ENCODE results near the gene SHMT1.
"Not testable (repeated sequence)": the region's sequence is repeated elsewhere in the genome, so short reads cannot be mapped to it uniquely, and the experiment has no call there.

SHMT1 gene

DNA sequence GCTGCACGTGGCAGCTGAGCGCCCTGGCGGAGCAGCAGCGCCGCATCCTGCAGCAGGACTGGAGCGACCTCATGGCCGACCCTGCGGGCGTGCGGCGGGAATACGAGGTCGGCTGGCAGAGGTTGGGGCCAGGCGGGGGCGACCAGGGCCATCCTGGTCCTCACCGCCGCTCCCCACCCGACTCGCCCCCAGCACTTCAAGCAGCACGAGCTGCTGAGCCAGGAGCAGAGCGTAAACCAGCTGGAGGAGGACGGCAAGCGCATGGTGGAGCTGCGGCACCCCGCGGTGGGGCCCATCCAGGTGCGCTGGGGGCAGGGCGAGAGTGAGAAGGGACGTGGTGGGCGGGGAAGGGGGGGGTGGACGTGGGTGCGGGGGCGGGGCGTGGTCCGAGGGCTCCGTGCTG, 19.7 kb upstream of the SHMT1 start:
- not testable (repeated sequence) for H3K4me3 ChIP-seq (ENCODE audit: low read length); H3K4me1 ChIP-seq (ENCODE audit: insufficient read depth, low read length); H2AFZ ChIP-seq (ENCODE audit: low read depth, low read length); H3K27me3 ChIP-seq (ENCODE audit: insufficient read depth, low read length); H3K9me3 ChIP-seq (ENCODE audit: low read length); H3K36me3 ChIP-seq (ENCODE audit: insufficient read depth, low read length)

DNA sequence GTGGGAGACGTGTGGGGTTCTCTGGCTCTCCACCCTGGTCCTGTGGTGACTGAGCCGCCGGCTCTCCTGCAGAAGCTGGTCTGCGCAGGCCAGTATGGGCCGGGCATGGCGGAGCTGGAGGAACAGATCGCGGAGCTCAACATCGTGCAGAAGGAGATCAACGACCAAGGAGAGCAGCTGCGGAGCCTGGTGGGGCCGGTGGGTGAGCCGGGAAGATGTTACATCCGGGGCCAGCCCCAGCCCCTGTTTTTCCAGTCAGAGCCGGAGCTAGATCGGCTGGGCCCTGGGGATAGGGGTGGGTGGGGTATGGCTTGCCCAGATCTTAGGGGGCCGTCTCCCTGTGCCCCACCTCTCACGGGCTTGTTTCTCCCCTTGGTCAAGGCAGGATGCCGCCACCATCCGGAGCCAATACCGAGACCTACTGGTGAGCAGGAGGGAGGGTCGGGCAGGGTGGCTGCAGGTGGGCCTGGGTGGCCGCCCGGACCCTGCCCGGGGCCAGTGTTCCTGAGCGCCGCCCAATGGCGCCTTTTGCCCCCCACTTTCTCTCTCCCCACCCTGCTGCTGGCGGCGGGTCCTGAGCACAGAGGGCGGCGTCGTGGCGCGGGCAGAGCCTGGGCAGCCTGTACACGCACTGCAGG, 19.2 kb upstream of the SHMT1 start:
- H3K27me3 ChIP-seq (ENCODE audit: insufficient read depth, low read length): peaks cover 2% of the 10 kb centered on the region
- H3K9me3 ChIP-seq (ENCODE audit: low read length): no peaks in the 10 kb centered on the region
- H3K4me1 ChIP-seq (ENCODE audit: insufficient read depth, low read length): no peaks in the 10 kb centered on the region
- H3K36me3 ChIP-seq (ENCODE audit: insufficient read depth, low read length): no peaks in the 10 kb centered on the region
- H2AFZ ChIP-seq (ENCODE audit: low read depth, low read length): no peak overlapping the region
- H3K4me3 ChIP-seq (ENCODE audit: low read length): no peak overlapping the region

DNA sequence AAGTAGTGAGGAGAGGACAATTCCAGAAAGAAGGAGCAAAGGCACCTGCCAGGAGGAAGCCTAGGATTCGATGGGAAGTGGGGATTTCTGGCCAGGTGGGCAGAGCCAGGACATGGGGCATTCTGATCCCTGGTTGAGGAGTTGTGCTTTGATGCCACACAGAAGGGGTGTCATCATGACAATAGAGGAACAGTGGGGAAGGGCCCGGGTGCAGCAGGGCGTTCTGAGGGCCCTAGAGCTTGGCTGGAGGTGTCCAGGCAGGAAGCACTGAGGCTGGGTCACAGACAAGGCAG, 18.5 kb upstream of the SHMT1 start:
- Histone ChIP-seq H2AFZ (ENCODE audit: low read depth, low read length) (no peak overlapping the region), H3K27me3 (ENCODE audit: insufficient read depth, low read length) (peaks cover 2% of the 10 kb centered on the region), H3K4me1 (ENCODE audit: insufficient read depth, low read length) (no peaks in the 10 kb centered on the region), H3K36me3 (ENCODE audit: insufficient read depth, low read length) (no peaks in the 10 kb centered on the region), H3K9me3 (ENCODE audit: low read length) (no peaks in the 10 kb centered on the region), H3K4me3 (ENCODE audit: low read length) (no peak overlapping the region)

DNA sequence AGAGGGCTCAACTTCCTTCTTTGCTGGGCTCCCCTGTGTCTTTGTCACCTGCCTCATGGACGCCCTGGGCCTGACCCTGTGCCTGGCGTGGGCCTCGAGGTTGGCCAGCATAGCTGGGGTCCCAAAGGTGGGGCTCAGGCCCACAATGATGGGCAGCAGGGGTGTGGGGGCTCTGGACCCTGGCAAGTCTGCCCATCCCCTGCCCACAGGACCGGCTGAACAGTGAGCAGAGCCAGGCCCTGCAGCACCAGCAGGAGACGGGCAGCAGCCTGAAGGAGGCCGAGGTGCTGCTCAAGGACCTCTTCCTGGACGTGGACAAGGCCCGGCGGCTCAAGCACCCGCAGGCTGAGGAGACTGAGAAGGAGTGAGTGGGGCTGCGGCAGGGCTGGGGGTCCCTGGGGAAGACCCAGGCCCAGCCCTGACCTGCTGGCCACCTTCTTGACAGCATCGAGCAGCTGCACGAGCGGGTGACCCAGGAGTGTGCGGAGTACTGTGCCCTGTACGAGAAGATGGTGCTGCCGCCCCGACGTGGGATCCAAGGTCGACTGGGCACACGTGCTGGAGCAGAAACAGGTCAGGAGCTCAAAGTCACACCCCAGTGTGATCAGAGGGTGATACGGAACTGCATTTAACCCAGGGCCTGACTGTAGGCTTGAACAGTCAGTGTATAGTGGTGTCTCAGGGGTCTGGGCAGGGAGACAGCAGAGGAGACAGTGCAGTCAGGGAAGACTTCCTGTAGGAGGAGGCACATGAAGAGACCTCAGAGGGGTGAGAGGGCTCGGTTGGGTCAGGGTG, 18.0 kb upstream of the SHMT1 start:
- Histone ChIP-seq H3K27me3 (ENCODE audit: insufficient read depth, low read length) (peaks cover 2% of the 10 kb centered on the region), H3K36me3 (ENCODE audit: insufficient read depth, low read length) (no peaks in the 10 kb centered on the region), H3K9me3 (ENCODE audit: low read length) (no peaks in the 10 kb centered on the region), H3K4me1 (ENCODE audit: insufficient read depth, low read length) (no peaks in the 10 kb centered on the region), H3K4me3 (ENCODE audit: low read length) (no peak overlapping the region), H2AFZ (ENCODE audit: low read depth, low read length) (no peak overlapping the region)

DNA sequence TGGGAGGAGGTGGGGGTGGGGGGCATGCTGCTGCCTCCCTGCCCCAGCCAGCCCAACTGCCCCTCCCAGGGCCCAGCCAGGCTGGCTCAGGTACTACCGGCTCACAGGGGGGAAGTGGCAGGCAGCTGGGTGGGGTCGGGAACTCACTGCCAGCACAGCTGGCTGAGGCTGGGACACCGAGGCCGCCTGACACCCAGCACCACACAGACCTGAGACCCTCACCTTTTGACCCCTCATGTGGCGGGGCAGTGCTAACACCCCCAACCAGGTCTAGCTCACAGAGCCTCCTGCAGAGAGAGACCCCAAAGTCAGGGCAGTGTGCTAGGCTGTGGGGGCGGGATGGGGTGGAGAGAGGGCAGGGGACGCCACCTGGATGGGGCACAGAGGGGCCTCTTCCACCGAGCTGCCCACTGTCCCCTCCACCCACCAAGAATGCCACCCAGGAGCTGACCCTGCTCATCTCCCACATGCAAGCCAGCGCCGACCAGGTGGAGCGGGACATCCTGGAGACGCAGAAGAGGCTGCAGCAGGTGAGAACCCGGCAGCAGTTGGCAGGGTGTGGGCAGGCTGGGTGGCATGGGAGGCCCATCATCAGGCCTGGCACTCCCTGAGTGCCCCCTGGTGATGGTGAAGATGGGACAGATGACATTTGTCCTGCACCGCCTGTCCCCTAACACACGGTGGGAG, 17.3 kb upstream of the SHMT1 start:
- Histone ChIP-seq H3K4me3 (ENCODE audit: low read length) (no peak overlapping the region), H3K36me3 (ENCODE audit: insufficient read depth, low read length) (no peaks in the 10 kb centered on the region), H3K4me1 (ENCODE audit: insufficient read depth, low read length) (no peaks in the 10 kb centered on the region), H3K9me3 (ENCODE audit: low read length) (no peaks in the 10 kb centered on the region), H3K27me3 (ENCODE audit: insufficient read depth, low read length) (peaks cover 2% of the 10 kb centered on the region), H2AFZ (ENCODE audit: low read depth, low read length) (no peak overlapping the region)

DNA sequence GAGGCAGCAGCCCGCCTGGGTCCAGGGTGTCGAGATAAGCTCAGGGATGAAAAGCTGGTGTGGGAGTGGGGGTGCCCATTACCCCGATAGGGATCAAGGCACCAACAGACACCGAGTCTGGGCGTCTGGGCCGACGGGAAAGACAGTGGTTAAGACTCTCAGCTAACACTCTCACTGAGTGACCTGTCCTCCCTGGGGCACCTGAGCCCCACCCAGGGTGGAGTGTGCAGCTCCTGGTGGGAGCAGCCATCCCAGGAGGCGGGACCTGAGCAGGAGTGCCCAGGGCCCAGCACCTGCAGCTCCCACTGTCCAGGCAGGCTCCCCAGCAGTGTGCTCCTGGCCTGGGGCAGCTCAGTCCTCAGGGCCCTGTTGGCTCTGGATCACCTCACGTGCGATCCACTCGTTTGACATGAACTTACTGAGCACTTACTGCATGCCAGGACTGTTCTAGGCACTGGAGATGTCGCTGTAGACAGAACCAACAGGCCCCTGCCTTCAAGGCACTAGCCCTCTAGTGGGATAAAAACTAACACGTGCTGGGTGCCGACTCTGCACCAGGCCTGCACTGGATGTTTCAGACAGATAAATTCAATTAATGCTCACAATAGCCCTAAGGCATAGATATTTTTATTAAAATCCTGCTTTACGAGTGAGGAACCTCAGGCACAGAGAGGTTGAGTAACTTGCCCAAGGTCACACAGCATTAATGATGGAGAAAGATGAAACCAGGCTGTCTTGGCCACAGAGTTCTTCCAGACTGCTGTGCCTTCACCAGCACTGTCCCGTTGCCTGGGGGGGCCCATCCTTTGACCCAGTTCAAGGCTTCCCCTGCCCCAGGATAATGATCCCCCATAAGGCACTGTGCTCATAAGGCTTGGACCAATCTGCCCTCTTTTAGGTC, 16.1 kb upstream of the SHMT1 start:
- H3K27me3 ChIP-seq (ENCODE audit: insufficient read depth, low read length): peaks cover 2% of the 10 kb centered on the region
- H3K4me3 ChIP-seq (ENCODE audit: low read length): no peak overlapping the region
- no peaks in the 10 kb centered on the region for H3K4me1 ChIP-seq (ENCODE audit: insufficient read depth, low read length)
- H2AFZ ChIP-seq (ENCODE audit: low read depth, low read length): no peak overlapping the region
- H3K9me3 ChIP-seq (ENCODE audit: low read length): no peaks in the 10 kb centered on the region
- H3K36me3 ChIP-seq (ENCODE audit: insufficient read depth, low read length): no peaks in the 10 kb centered on the region

DNA sequence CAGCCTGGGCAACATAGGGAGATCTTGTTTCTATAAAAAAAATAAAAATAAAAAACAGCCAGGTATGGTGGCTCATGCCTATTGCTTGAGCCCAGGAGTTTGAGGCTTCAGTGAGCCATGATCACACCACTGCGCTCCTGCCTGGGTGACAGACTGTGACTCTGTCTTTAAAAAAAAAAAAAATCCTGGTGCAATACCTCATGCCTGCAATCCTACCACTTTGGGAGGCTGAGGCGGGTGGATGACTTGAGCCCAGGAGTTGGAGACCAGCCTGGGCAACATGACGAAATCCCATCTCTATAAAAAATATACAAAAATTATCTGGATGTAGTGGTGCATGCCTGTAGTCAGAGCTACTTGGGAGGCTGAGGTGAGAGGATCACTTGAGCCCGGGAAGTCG, 15.3 kb upstream of the SHMT1 start:
- H3K4me1 ChIP-seq (ENCODE audit: insufficient read depth, low read length); H3K36me3 ChIP-seq (ENCODE audit: insufficient read depth, low read length); H3K27me3 ChIP-seq (ENCODE audit: insufficient read depth, low read length); H3K4me3 ChIP-seq (ENCODE audit: low read length); H2AFZ ChIP-seq (ENCODE audit: low read depth, low read length); H3K9me3 ChIP-seq (ENCODE audit: low read length): not testable (repeated sequence)

DNA sequence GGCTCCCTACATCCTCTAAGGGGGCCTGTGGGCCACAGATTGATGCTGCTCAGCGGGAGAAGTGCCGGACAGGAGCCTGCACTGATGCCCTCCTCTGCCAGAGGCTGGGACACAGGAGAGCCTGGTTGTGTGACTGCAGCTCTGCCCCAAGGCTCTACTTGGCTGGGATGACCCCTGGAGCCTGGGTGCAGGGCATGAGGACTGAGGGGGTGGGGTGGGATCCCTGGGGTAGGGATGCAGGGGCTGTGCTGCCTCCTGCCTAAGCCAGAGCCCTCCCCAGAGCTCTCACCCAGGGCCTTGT, 14.8 kb upstream of the SHMT1 start:
- H3K4me3 ChIP-seq (ENCODE audit: low read length): no peak overlapping the region
- no peaks in the 10 kb centered on the region for H3K9me3 ChIP-seq (ENCODE audit: low read length)
- H3K4me1 ChIP-seq (ENCODE audit: insufficient read depth, low read length): no peaks in the 10 kb centered on the region
- H3K36me3 ChIP-seq (ENCODE audit: insufficient read depth, low read length): no peaks in the 10 kb centered on the region
- H3K27me3 ChIP-seq (ENCODE audit: insufficient read depth, low read length): peaks cover 2% of the 10 kb centered on the region
- H2AFZ ChIP-seq (ENCODE audit: low read depth, low read length): no peak overlapping the region

DNA sequence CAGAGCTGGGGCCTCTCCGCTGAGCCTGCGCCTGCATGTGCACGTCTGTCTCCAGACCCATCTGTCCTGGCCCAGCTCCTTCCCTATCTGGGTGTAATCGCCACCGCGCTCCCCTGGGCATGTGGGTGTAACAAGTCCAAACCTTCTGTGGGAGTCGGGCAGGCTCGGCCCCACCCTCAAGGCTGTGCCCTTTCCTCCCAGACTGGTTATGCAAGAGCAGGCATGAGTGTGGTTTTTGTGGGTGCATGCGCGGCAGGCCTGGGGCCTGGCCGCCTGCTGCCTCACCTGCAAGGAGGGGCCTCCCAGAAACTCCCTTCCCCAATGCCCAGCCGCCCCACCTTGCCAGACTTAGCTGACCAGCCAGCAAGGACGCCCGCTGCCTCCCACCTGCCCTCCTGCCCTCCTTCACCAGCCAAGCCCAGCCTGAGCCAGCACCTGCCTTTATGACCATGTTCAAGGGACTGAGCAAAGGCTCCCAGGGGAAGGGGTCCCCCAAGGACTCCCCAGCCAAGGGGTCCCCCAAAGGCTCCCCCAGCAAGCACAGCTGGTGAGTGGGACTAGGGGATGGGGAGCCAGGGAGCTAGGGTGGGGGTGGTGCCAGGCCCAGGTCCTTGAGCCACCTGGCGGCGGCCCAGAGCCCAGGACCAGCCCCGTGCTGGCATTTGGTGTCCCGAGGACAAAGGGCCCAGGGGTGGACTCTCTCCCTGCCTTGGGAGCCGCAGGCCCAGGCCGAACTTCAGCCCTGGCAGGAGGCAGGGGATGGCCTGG, 14.3 kb upstream of the SHMT1 start, which contains the start of gene EVPLL:
Gene EVPLL, plus strand, starts transcription at position 342 of the 768 bp plus-strand sequence. CDS start 3,160 bp downstream, outside the sequence.
- Histone ChIP-seq H3K4me3 (ENCODE audit: low read length) (no peak within 1 kb of the TSS), H3K9me3 (ENCODE audit: low read length) (no peaks in the 10 kb centered on the region), H3K36me3 (ENCODE audit: insufficient read depth, low read length) (no peaks in the 10 kb centered on the region), H3K27me3 (ENCODE audit: insufficient read depth, low read length) (peaks cover 2% of the 10 kb centered on the region), H2AFZ (ENCODE audit: low read depth, low read length) (no peak within 1 kb of the TSS), H3K4me1 (ENCODE audit: insufficient read depth, low read length) (no peaks in the 10 kb centered on the region)

DNA sequence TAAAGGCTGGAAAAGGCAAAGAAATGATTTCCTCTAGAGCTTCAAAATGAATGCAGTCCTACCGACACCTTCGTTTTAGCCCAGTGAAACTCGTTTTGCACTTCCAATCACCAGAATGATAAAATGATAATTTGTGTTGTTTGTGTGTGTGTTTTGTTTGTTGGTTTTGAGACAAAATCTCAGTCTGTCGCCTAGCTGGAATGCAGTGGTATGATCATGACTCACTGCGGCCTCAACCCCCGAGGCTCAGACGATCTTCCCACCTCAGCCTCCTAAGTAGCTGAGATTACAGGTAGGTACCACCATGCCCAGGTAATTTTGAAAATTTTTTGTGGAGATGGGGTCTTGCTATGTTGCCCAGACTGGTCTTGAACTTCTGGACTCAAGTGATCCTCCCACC, 10.9 kb upstream of the SHMT1 start:
- H3K27me3 ChIP-seq (ENCODE audit: insufficient read depth, low read length): peaks cover 2% of the 10 kb centered on the region
- no peaks in the 10 kb centered on the region for H3K36me3 ChIP-seq (ENCODE audit: insufficient read depth, low read length)
- no peak overlapping the region for H3K4me3 ChIP-seq (ENCODE audit: low read length)
- H2AFZ ChIP-seq (ENCODE audit: low read depth, low read length): no peak overlapping the region
- H3K4me1 ChIP-seq (ENCODE audit: insufficient read depth, low read length): no peaks in the 10 kb centered on the region
- no peaks in the 10 kb centered on the region for H3K9me3 ChIP-seq (ENCODE audit: low read length)

DNA sequence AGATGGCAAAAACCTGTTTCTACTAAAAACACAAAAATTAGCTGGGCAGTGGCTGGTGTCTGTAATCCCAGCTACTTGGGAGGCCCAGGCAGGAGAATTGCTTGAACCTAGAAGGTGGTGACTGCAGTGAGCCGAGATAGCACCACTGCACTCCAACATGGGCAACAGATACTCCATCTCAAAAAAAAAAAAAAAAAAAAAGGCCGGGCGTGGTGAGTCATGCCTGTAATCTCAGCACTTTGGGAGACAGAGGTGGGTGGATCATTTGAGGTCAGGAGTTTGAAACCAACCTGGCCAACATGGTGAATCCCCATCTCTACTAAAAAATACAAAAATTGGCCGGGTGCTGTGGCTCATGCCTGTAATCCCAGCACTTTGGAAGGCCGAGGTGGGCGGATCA, 9.8 kb upstream of the SHMT1 start:
- not testable (repeated sequence) for H3K9me3 ChIP-seq (ENCODE audit: low read length); H3K36me3 ChIP-seq (ENCODE audit: insufficient read depth, low read length); H3K4me1 ChIP-seq (ENCODE audit: insufficient read depth, low read length); H3K27me3 ChIP-seq (ENCODE audit: insufficient read depth, low read length); H3K4me3 ChIP-seq (ENCODE audit: low read length); H2AFZ ChIP-seq (ENCODE audit: low read depth, low read length)

DNA sequence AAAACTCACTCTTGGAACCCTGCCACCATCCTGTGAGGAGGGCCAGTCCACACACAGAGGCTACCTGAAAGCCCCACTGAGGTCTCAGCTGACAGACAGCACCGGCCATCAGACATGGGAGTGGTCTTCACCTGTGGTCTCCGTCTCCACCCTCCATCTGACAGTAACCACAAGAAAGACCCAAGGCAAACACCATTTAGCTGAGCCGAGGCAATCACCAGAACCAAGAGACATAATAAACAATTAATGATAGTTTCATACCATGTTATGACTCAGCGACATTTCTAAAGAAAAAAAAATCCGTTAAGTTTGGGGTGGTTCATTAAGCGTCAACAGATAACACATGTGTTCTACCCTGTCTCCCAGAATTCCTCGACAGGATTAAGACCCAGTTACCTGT, 8.1 kb upstream of the SHMT1 start:
- H3K27me3 ChIP-seq (ENCODE audit: insufficient read depth, low read length): peaks cover 2% of the 10 kb centered on the region
- no peaks in the 10 kb centered on the region for H3K9me3 ChIP-seq (ENCODE audit: low read length)
- H3K4me3 ChIP-seq (ENCODE audit: low read length): no peak overlapping the region
- H3K36me3 ChIP-seq (ENCODE audit: insufficient read depth, low read length): no peaks in the 10 kb centered on the region
- H2AFZ ChIP-seq (ENCODE audit: low read depth, low read length): no peak overlapping the region
- no peaks in the 10 kb centered on the region for H3K4me1 ChIP-seq (ENCODE audit: insufficient read depth, low read length)
